ENCODE data around the gene NPDC1.

DNA sequence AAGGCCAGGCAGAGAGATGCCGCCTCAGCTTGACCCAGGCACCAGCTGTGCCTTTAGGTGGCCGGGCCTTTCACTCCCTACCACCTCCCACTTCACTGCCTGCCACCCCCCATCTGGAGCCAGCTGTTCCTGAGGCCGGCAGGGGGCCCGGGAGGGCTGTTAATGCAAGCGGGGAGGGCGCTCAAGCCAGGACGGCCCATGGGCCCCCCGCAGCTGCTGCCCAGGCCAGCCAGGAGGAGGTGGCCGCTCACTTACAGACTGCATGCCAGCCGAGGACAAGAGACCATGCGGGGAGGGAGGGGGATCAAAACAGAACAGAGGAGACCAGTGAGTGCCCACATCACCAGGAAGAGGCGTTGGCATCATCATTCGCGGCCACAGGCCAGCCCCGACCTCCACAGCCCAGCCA is 22.4 kb downstream of the NPDC1 start:
- TF ChIP-seq POLR2A (IDR thresholded peaks at IDR 0.05; ENCODE audit: low read depth, low read length) (no peak), SPI1 (IDR thresholded peaks at IDR 0.05; ENCODE audit: low read depth, low read length) (no peak), TAF1 (IDR thresholded peaks at IDR 0.05; ENCODE audit: low read depth, low read length) (no peak), POLR2AphosphoS5 (IDR thresholded peaks at IDR 0.05; ENCODE audit: low read depth, low read length) (no peak), POU2F2 (IDR thresholded peaks at IDR 0.05; ENCODE audit: low read depth, low read length) (no peak), PAX5 (IDR thresholded peaks at IDR 0.05; ENCODE audit: insufficient read depth, low read length, severe bottlenecking) (no peak)
